SK-N-SH (cell line): Measurements from ENCODE around the gene KIF5C.

Source experiments
- CTCF ChIP-seq: fragments of 200-600 bp; sonication (generic); IDR thresholded peaks from 2 replicates; pipeline ENCODE4 v1.6.1; 2017; ENCODE audit warnings: antibody characterized with exemption, mild to moderate bottlenecking, moderate library complexity
- MAX ChIP-seq: IDR thresholded peaks from 2 replicates; pipeline ENCODE4 v1.4.0; 2012; ENCODE audit warnings: low read depth
- PBX3 ChIP-seq: IDR thresholded peaks from 2 replicates; pipeline ENCODE4; 2012
- POLR2AphosphoS5 ChIP-seq: IDR thresholded peaks from 2 replicates; pipeline ENCODE4 v1.6.1; 2012; ENCODE audit warnings: low read depth, low read length

GRCh38 chr2:149001496-149001895 is 126.5 kb downstream of the KIF5C start:
- TF ChIP-seq POLR2AphosphoS5 (no peak), PBX3 (no peak), CTCF (no peak), MAX (no peak)
